Liver (tissue), 9 donors: ENCODE results near the gene MEP1B. TPM values are rescaled to one million over a fixed set of nuclear protein-coding genes. Genes with fewer than 3 reads are reported as not detected.

Experiments used
- DNase-seq: peaks from one replicate; pipeline ENCODE4 v3.0.0-alpha.2; 2017; ENCODE audit warnings: low spot score
- H3K27ac ChIP-seq, 2 donors: one replicate each; pipeline ENCODE4 v1.7.0; 2013; ENCODE audit warnings: inconsistent platforms in 2 of 2, low read length in 2 of 2, control low read depth in 1 of 2, low read depth in 1 of 2, mild to moderate bottlenecking in 1 of 2
- H3K27me3 ChIP-seq, 4 donors: one replicate each; pipeline versions ENCODE4 v1.6.1 to v1.7.0; 2013; ENCODE audit warnings: low read length in 3 of 4, inconsistent platforms in 1 of 4, mild to moderate bottlenecking in 1 of 4, moderate library complexity in 1 of 4; ENCODE audit not compliant: control insufficient read depth in 4 of 4, insufficient read depth in 4 of 4
- H3K36me3 ChIP-seq, 4 donors: one replicate each; pipeline versions ENCODE4 v1.6.1 to v1.7.0; 2013; ENCODE audit warnings: low read length in 3 of 4, mild to moderate bottlenecking in 3 of 4, low read depth in 1 of 4, moderate library complexity in 1 of 4; ENCODE audit not compliant: control insufficient read depth in 4 of 4, insufficient read depth in 3 of 4
- H3K4me1 ChIP-seq, 4 donors: one replicate each; pipeline versions ENCODE4 v1.6.1 to v1.7.0; 2013; ENCODE audit warnings: low read length in 3 of 4, mild to moderate bottlenecking in 3 of 4, moderate library complexity in 1 of 4; ENCODE audit not compliant: control insufficient read depth in 4 of 4, insufficient read depth in 4 of 4
- H3K4me3 ChIP-seq, 3 donors: one replicate each; pipeline versions ENCODE4 v1.6.1 to v1.7.0; 2013; ENCODE audit warnings: low read length in 3 of 3, control low read depth in 1 of 3, low read depth in 1 of 3, mild to moderate bottlenecking in 1 of 3
- H3K9ac ChIP-seq, 2 donors: one replicate each; pipeline ENCODE4 v1.7.0; 2013; ENCODE audit warnings: low read length in 2 of 2, mild to moderate bottlenecking in 2 of 2, moderate library complexity in 2 of 2, control low read depth in 1 of 2, low read depth in 1 of 2
- H3K9me3 ChIP-seq, 4 donors: one replicate each; pipeline versions ENCODE4 v1.6.1 to v1.7.0; 2013; ENCODE audit warnings: low read length in 3 of 4; ENCODE audit not compliant: control insufficient read depth in 4 of 4
- ATF3 ChIP-seq: IDR thresholded peaks from 2 replicates; pipeline ENCODE4 v1.6.1; 2016; ENCODE audit warnings: antibody characterized with exemption
- CTCF ChIP-seq: fragments of 150-350 bp; IDR thresholded peaks from 2 replicates; pipeline ENCODE4 v1.5.1; 2017; ENCODE audit warnings: improper control_type of control experiment, low read depth, low read length; ENCODE audit not compliant: missing input control
- EGR1 ChIP-seq, 2 donors: IDR thresholded peaks; 2 replicates each; pipeline ENCODE4 v1.6.1; 2016 to 2018; ENCODE audit warnings: antibody characterized with exemption in 2 of 2, low read depth in 2 of 2
- FOXA1 ChIP-seq: IDR thresholded peaks from 2 replicates; pipeline ENCODE4 v1.6.1; 2016; ENCODE audit warnings: antibody characterized with exemption
- FOXA2 ChIP-seq: IDR thresholded peaks from 2 replicates; pipeline ENCODE4 v1.6.1; 2016; ENCODE audit warnings: antibody characterized with exemption
- GABPA ChIP-seq, 2 donors: IDR thresholded peaks in 1 of 2; conservative IDR thresholded peaks in 1 of 2; 2 replicates each; pipeline ENCODE4 v1.6.1; 2016; ENCODE audit warnings: antibody characterized with exemption in 2 of 2, mild to moderate bottlenecking in 1 of 2, moderate library complexity in 1 of 2
- HNF4A ChIP-seq, 2 donors: conservative IDR thresholded peaks; 2 replicates each; pipeline ENCODE4 v1.6.1; 2016; ENCODE audit warnings: antibody characterized with exemption in 2 of 2, mild to moderate bottlenecking in 2 of 2
- HNF4G ChIP-seq: IDR thresholded peaks from 2 replicates; pipeline ENCODE4 v1.6.1; 2016; ENCODE audit warnings: antibody characterized with exemption
- JUND ChIP-seq, 2 donors: IDR thresholded peaks; 2 replicates each; pipeline ENCODE4 v1.6.1; 2016; ENCODE audit warnings: antibody characterized with exemption in 2 of 2
- NR2F2 ChIP-seq: IDR thresholded peaks from 2 replicates; pipeline ENCODE4 v1.6.1; 2016; ENCODE audit warnings: antibody characterized with exemption
- RAD21 ChIP-seq, 2 donors: IDR thresholded peaks; 2 replicates each; pipeline ENCODE4 v1.6.1; 2016; ENCODE audit warnings: antibody characterized with exemption in 2 of 2, mild to moderate bottlenecking in 2 of 2
- REST ChIP-seq: IDR thresholded peaks from 2 replicates; pipeline ENCODE4 v1.6.1; 2016; ENCODE audit warnings: antibody characterized with exemption, mild to moderate bottlenecking
- RXRA ChIP-seq, 2 donors: IDR thresholded peaks; 2 replicates each; pipeline ENCODE4 v1.6.1; 2017 to 2018; ENCODE audit warnings: antibody characterized with exemption in 2 of 2, mild to moderate bottlenecking in 1 of 2
- SP1 ChIP-seq: IDR thresholded peaks from 2 replicates; pipeline ENCODE4 v1.6.1; 2018; ENCODE audit warnings: antibody characterized with exemption, mild to moderate bottlenecking
- TAF1 ChIP-seq: conservative IDR thresholded peaks from 2 replicates; pipeline ENCODE4 v1.6.1; 2016; ENCODE audit warnings: antibody characterized with exemption, mild to moderate bottlenecking
- YY1 ChIP-seq: IDR thresholded peaks from 2 replicates; pipeline ENCODE4 v1.6.1; 2016; ENCODE audit warnings: antibody characterized with exemption, mild to moderate bottlenecking
- WGBS: extraction: QIAGEN DNeasy Blood & Tissue Kit; methylation state at CpG from one replicate; pipeline ENCODE4 v1.1.7; 2013; 5-methylcytosine and 5-hydroxymethylcytosine counted together
- polyA plus RNA-seq, 2 donors: library from polyadenylated mRNA; stranded (reverse) in 1 of 2; unstranded in 1 of 2; fragments of 200-250 nt in 1 of 2; fragments of >200 nt in 1 of 2; fragmentation: Nextera tagmentation in 1 of 2; extraction: Ambion mirVana in 1 of 2; gene quantifications; one replicate each; pipeline versions ENCODE4 v1.2.1 to v1.2.3, GENCODE V29; 2013 to 2015
- total RNA-seq, 2 donors: library from RNA; depleted of rRNA; stranded (reverse); fragments of >200 nt; gene quantifications; one replicate each; pipeline ENCODE4 v1.2.3, GENCODE V29; 2014
- TF ChIP-seq, protein P1 (sequence below): IDR thresholded peaks from 2 replicates; pipeline ENCODE4 v1.6.1; 2016; ENCODE audit warnings: antibody characterized with exemption
- TF ChIP-seq, protein P2 (sequence below): IDR thresholded peaks from 2 replicates; pipeline ENCODE4 v1.6.1; 2016; ENCODE audit warnings: antibody characterized with exemption
- donor health status: healthy.
- donor health status: healthy.
- donor health status: healthy.
- donor health status: healthy.
- donor health status: healthy.

Gene MEP1B
- total and polyA plus RNA-seq, 4 donors, result 0.08 to 0.11 (median 0.09) TPM; not detected in 1

- H3K9me3 ChIP-seq, result no peaks in the 10 kb centered on the region
- DNase-seq, result no peak
- no peaks in the 10 kb centered on the region for H3K27me3 ChIP-seq
- H3K4me1 ChIP-seq, result no peaks in the 10 kb centered on the region
- WGBS, result 92% methylated on average over 7 of the region's 7 CpGs
- TF ChIP-seq TAF1, result no peak
- TF ChIP-seq HNF4G, result no peak
- TF ChIP-seq ATF3, result no peak
- TF ChIP-seq NR2F2, result no peak
- TF ChIP-seq, protein P1, sequence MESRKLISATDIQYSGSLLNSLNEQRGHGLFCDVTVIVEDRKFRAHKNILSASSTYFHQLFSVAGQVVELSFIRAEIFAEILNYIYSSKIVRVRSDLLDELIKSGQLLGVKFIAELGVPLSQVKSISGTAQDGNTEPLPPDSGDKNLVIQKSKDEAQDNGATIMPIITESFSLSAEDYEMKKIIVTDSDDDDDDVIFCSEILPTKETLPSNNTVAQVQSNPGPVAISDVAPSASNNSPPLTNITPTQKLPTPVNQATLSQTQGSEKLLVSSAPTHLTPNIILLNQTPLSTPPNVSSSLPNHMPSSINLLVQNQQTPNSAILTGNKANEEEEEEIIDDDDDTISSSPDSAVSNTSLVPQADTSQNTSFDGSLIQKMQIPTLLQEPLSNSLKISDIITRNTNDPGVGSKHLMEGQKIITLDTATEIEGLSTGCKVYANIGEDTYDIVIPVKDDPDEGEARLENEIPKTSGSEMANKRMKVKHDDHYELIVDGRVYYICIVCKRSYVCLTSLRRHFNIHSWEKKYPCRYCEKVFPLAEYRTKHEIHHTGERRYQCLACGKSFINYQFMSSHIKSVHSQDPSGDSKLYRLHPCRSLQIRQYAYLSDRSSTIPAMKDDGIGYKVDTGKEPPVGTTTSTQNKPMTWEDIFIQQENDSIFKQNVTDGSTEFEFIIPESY, result no peak
- TF ChIP-seq RXRA (IDR thresholded peaks at IDR 0.05), result no peak
- no peak for TF ChIP-seq CTCF
- TF ChIP-seq RAD21 (IDR thresholded peaks at IDR 0.05), result no peak
- TF ChIP-seq YY1, result no peak
- TF ChIP-seq REST, result no peak
- no peak for TF ChIP-seq FOXA1
- no peak for TF ChIP-seq GABPA (IDR thresholded peaks at IDR 0.05 in 1 of 2, conservative IDR thresholded peaks at IDR 0.05 in 1 of 2)
- TF ChIP-seq JUND (IDR thresholded peaks at IDR 0.05), result no peak
- no peak for TF ChIP-seq FOXA2
- no peak for TF ChIP-seq HNF4A (conservative IDR thresholded peaks at IDR 0.05)
- no peak for TF ChIP-seq EGR1 (IDR thresholded peaks at IDR 0.05; ENCODE audit: low read depth in 2 of 2)
- TF ChIP-seq SP1, result no peak
- TF ChIP-seq, protein P2, sequence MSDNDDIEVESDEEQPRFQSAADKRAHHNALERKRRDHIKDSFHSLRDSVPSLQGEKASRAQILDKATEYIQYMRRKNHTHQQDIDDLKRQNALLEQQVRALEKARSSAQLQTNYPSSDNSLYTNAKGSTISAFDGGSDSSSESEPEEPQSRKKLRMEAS, result no peak
- no peak overlapping the region for H3K9ac ChIP-seq
- no peak overlapping the region for H3K27ac ChIP-seq
- H3K4me3 ChIP-seq, result no peak overlapping the region
- H3K36me3 ChIP-seq, result no peaks in the 10 kb centered on the region
Measured at GRCh38 chr18:32174719-32175118, 15.1 kb upstream of the MEP1B start.
